ENCODE results near the gene MAMDC2. TPM values are rescaled to one million over a fixed set of nuclear protein-coding genes. Genes with fewer than 3 reads are reported as not detected.

MAMDC2 gene
- total RNA-seq, 4 donors from 2014 or later = 4.9 to 9.9 (median 8.7) TPM

DNA sequence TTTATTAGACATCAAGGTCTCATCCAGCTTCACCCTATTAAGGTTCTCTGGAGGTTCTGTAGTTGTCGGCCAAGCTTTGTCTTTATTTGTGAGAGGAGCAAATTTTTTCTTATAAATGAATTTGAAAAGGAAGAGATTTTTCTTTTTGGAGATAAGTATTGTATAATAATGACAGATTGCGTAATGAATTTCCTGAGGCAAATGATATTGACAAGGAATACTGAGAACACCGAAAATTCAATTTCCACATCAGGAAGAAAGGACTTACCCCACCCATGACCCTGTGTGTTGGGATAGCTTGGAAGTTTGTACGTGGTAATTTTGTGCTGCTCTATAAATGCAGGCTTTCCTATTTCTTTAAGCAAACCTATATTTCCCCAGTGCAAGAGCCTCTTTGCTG, 53.5 kb downstream of the MAMDC2 start:
- Histone ChIP-seq H3K27ac (no peak overlapping the region), H3K36me3 (no peaks in the 10 kb centered on the region), H3K9me3 (no peaks in the 10 kb centered on the region), H3K27me3 (no peaks in the 10 kb centered on the region), H3K4me1 (peaks cover 0 to 4% of the 10 kb centered on the region in 2 donors), H3K4me3 (no peak overlapping the region)
- TF ChIP-seq, protein P1, sequence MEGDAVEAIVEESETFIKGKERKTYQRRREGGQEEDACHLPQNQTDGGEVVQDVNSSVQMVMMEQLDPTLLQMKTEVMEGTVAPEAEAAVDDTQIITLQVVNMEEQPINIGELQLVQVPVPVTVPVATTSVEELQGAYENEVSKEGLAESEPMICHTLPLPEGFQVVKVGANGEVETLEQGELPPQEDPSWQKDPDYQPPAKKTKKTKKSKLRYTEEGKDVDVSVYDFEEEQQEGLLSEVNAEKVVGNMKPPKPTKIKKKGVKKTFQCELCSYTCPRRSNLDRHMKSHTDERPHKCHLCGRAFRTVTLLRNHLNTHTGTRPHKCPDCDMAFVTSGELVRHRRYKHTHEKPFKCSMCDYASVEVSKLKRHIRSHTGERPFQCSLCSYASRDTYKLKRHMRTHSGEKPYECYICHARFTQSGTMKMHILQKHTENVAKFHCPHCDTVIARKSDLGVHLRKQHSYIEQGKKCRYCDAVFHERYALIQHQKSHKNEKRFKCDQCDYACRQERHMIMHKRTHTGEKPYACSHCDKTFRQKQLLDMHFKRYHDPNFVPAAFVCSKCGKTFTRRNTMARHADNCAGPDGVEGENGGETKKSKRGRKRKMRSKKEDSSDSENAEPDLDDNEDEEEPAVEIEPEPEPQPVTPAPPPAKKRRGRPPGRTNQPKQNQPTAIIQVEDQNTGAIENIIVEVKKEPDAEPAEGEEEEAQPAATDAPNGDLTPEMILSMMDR (IDR thresholded peaks at IDR 0.05 in 4 of 5, conservative IDR thresholded peaks at IDR 0.05 in 1 of 5) = no peak
- TF ChIP-seq POLR2A (IDR thresholded peaks at IDR 0.05) = no peak
- ATAC-seq = no peak
- no peak for DNase-seq
- in situ Hi-C loops (cut with MboI; ENCODE audit: low sequenced_read_pairs in 4 of 4) (no loop called here), intact Hi-C loops (cut with DNase I; ENCODE audit: low total_unique reads) (no loop called here)

DNA sequence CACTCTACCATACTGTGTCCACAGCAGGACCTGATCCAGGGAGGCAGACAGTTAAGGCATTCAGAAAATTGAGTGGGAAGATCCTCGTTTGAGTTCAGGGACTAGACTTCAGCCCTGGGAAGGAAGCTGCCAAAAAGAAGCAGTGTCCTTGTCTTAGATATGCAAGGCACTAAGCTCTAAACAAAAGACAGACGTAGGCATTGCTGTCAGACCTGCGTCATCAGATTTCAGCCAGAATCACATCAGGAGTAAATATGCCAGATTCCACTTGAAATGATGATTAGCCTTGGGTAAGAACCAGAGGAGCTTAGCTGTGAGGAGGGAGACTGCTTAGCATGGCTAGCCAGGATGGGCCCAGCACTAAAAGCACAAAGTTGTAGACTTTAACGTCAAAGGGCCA, 56.7 kb downstream of the MAMDC2 start:
- H3K9me3 ChIP-seq = no peaks in the 10 kb centered on the region
- H3K4me3 ChIP-seq = no peak overlapping the region
- ATAC-seq (no peak), DNase-seq (no peak)
- H3K36me3 ChIP-seq = no peaks in the 10 kb centered on the region
- H3K27me3 ChIP-seq = no peaks in the 10 kb centered on the region
- TF ChIP-seq, protein P1 (IDR thresholded peaks at IDR 0.05 in 4 of 5, conservative IDR thresholded peaks at IDR 0.05 in 1 of 5) = no peak
- no peak for TF ChIP-seq POLR2A (IDR thresholded peaks at IDR 0.05)
- intact Hi-C loops (cut with DNase I; ENCODE audit: low total_unique reads) = no loop called here
- no peak overlapping the region for H3K27ac ChIP-seq
- H3K4me1 ChIP-seq = no peaks in the 10 kb centered on the region
- in situ Hi-C loops (cut with MboI; ENCODE audit: low sequenced_read_pairs in 4 of 4) = loop anchor here in 2 of 4 donors (10.0 to 25.0 kb wide), 2 partner anchors 126 to 137 kb away; no protein-coding TSS in a partner anchor

DNA sequence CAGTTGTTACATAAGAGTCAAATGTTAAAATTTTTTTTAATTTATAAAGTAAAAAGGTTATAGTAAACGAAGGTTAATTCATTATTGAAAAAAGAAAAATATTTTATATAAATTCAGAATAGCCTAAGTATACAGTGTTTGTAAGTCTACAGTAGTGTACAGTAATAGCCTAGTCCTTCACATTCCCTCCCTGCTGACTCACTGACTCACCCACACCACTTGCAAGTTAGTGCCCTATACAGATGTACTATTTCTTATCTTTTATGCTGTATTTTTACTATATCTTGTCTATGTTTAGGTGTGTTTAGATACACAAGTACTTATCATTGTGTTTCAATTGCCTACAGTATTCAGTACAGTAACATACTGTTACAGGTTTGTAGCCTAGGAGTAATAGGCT, 57.6 kb downstream of the MAMDC2 start:
- no peak overlapping the region for H3K4me3 ChIP-seq
- H3K4me1 ChIP-seq = no peaks in the 10 kb centered on the region
- no peaks in the 10 kb centered on the region for H3K27me3 ChIP-seq
- intact Hi-C loops (cut with DNase I; ENCODE audit: low total_unique reads) = no loop called here
- H3K27ac ChIP-seq = no peak overlapping the region
- TF ChIP-seq, protein P1 (IDR thresholded peaks at IDR 0.05 in 4 of 5, conservative IDR thresholded peaks at IDR 0.05 in 1 of 5) = no peak
- TF ChIP-seq POLR2A (IDR thresholded peaks at IDR 0.05) = no peak
- DNase-seq (no peak), ATAC-seq (no peak)
- H3K9me3 ChIP-seq = no peaks in the 10 kb centered on the region
- no peaks in the 10 kb centered on the region for H3K36me3 ChIP-seq
- in situ Hi-C loops (cut with MboI; ENCODE audit: low sequenced_read_pairs in 4 of 4) = loop anchor here in 2 of 4 donors (10.0 to 25.0 kb wide), 2 partner anchors 126 to 136 kb away; no protein-coding TSS in a partner anchor

DNA sequence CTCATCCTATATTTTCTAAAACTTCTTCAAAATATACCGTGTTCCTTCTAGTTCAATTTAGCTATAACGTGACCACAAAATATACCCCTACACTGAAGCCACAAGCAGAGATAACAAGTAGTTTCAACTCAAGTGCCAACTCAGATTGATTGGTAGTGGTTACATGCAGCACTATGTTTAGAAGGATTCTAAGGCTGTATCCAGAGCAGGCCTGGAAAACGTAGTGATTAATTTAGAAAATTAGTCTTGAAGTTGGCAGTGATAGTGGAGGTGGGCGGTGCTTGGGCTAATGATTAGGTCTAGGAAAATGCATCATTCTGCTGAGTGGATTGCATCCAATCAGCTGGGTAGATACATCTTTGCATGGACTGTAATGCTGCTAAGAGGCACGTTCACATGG, 61.5 kb downstream of the MAMDC2 start:
- H3K4me1 ChIP-seq = peaks cover 0 to 2% of the 10 kb centered on the region in 2 donors
- H3K4me3 ChIP-seq = no peak overlapping the region
- TF ChIP-seq, protein P1 (IDR thresholded peaks at IDR 0.05 in 4 of 5, conservative IDR thresholded peaks at IDR 0.05 in 1 of 5) = no peak
- no peak for TF ChIP-seq POLR2A (IDR thresholded peaks at IDR 0.05)
- no peaks in the 10 kb centered on the region for H3K36me3 ChIP-seq
- ATAC-seq (no peak), DNase-seq (no peak)
- no peaks in the 10 kb centered on the region for H3K9me3 ChIP-seq
- no peak overlapping the region for H3K27ac ChIP-seq
- in situ Hi-C loops (cut with MboI; ENCODE audit: low sequenced_read_pairs in 4 of 4) = loop anchor here in 2 of 4 donors (10.0 to 25.0 kb wide), 2 partner anchors 130 to 132 kb away; no protein-coding TSS in a partner anchor
- H3K27me3 ChIP-seq = no peaks in the 10 kb centered on the region
- intact Hi-C loops (cut with DNase I; ENCODE audit: low total_unique reads) = no loop called here

DNA sequence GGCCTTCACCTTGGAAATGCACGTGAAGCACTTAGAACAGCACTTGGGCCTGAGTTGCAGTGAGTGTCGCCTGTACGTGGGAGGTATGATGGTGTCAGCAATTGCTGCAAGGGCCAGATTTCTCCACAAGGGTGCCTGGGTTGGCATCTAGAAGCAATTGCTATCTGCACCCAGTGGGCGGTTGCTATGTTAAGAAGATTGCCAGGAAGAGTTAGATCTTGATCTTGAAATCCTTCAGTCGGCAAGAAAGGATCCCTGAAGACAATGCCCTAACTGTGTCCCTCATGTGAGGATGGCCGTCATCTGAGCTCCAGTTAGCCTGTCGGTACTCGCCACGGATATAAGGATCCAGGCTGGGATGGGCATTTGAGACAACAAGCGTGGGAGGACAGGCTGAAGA, 62.9 kb downstream of the MAMDC2 start:
- TF ChIP-seq POLR2A (IDR thresholded peaks at IDR 0.05) = no peak
- TF ChIP-seq, protein P1 (IDR thresholded peaks at IDR 0.05 in 4 of 5, conservative IDR thresholded peaks at IDR 0.05 in 1 of 5) = no peak
- ATAC-seq (no peak), DNase-seq (no peak)
- Histone ChIP-seq H3K4me1 (peaks cover 0 to 10% of the 10 kb centered on the region in 2 donors), H3K27ac (no peak overlapping the region), H3K27me3 (no peaks in the 10 kb centered on the region), H3K4me3 (no peak overlapping the region), H3K36me3 (no peaks in the 10 kb centered on the region), H3K9me3 (no peaks in the 10 kb centered on the region)
- intact Hi-C loops (cut with DNase I; ENCODE audit: low total_unique reads) (no loop called here), in situ Hi-C loops (cut with MboI; ENCODE audit: low sequenced_read_pairs in 4 of 4) (loop anchor here in 2 of 4 donors (10.0 to 25.0 kb wide), 2 partner anchors 131 to 132 kb away; no protein-coding TSS in a partner anchor)

All from gastrocnemius medialis (tissue), 4 donors.